Measurements from ENCODE around the gene IQCM.

GRCh38 chr4:149518471-149518870, 297.2 kb downstream of the IQCM start:
- TF ChIP-seq SUZ12 (IDR thresholded peaks at IDR 0.05; ENCODE audit: extremely low read depth, insufficient read depth, insufficient read length) (no peak), ZNF274 (IDR thresholded peaks at IDR 0.05; ENCODE audit: low read depth, low read length) (no peak), YY1 (IDR thresholded peaks at IDR 0.05; ENCODE audit: insufficient read depth, insufficient read length) (no peak)

Measured in NT2/D1 (cell line).